Osteoblast (primary cell): ENCODE data around the gene GFRA1. TPM values are rescaled to one million over a fixed set of nuclear protein-coding genes. Genes with fewer than 3 reads are reported as not detected.

ENCODE experiments used
- DNase-seq: peaks from one replicate; pipeline ENCODE4 v3.0.0; 2011; ENCODE audit warnings: low spot score, mixed read lengths; ENCODE audit not compliant: insufficient read length; ENCODE audit errors: missing footprints
- H2AFZ ChIP-seq: 2 replicates; pipeline ENCODE4 v1.6.0; 2011; ENCODE audit warnings: mild to moderate bottlenecking, low read length
- H3K27ac ChIP-seq: 2 replicates; pipeline ENCODE4 v1.5.1; 2011; ENCODE audit warnings: mild to moderate bottlenecking, low read depth, low read length, moderate library complexity
- H3K27me3 ChIP-seq: 2 replicates; pipeline ENCODE4 v1.6.0; 2012; ENCODE audit warnings: mild to moderate bottlenecking, control low read depth, inconsistent platforms, low read length, moderate library complexity; ENCODE audit not compliant: insufficient read depth
- H3K36me3 ChIP-seq: 2 replicates; pipeline ENCODE4 v1.5.1; 2011; ENCODE audit warnings: mild to moderate bottlenecking, low read length, control low read depth, moderate library complexity; ENCODE audit not compliant: insufficient read depth
- H3K4me1 ChIP-seq: 2 replicates; pipeline ENCODE4 v1.5.1; 2011; ENCODE audit warnings: mild to moderate bottlenecking, low read length, control low read depth, moderate library complexity; ENCODE audit not compliant: insufficient read depth
- H3K4me2 ChIP-seq: 2 replicates; pipeline ENCODE4 v1.6.0; 2011; ENCODE audit warnings: mild to moderate bottlenecking, low read length; ENCODE audit not compliant: insufficient read depth
- H3K4me3 ChIP-seq: fragments of 200-600 bp; sonication (generic); 3 replicates; pipeline ENCODE4 v1.5.1; 2012; ENCODE audit warnings: mild to moderate bottlenecking, low read length, inconsistent platforms; ENCODE audit not compliant: insufficient read depth
- H3K79me2 ChIP-seq: 2 replicates; pipeline ENCODE4 v1.6.0; 2012; ENCODE audit warnings: mild to moderate bottlenecking, low read length, control low read depth, inconsistent platforms; ENCODE audit not compliant: insufficient read depth
- H3K9me3 ChIP-seq: 2 replicates; pipeline ENCODE4 v1.5.1; 2011; ENCODE audit warnings: low read depth, low read length, control low read depth
- H4K20me1 ChIP-seq: 2 replicates; pipeline ENCODE4 v1.6.0; 2012; ENCODE audit warnings: mild to moderate bottlenecking, low read length, control low read depth; ENCODE audit not compliant: insufficient read depth
- CTCF ChIP-seq: IDR thresholded peaks from 2 replicates; pipeline ENCODE4 v1.5.1; 2011; ENCODE audit warnings: mild to moderate bottlenecking, low read depth, low read length, moderate library complexity; ENCODE audit errors: extremely low read depth
- total RNA-seq: library from RNA; depleted of rRNA; stranded (reverse); fragments of >200 nt; gene quantifications from 2 replicates; pipeline ENCODE4 v1.2.3, GENCODE V29; 2012

GFRA1 gene
- total RNA-seq, 1 donor: 76.0 TPM

- Histone ChIP-seq H3K36me3 (no peaks in the 10 kb centered on the region), H4K20me1 (no peaks in the 10 kb centered on the region), H3K4me2 (no peak overlapping the region), H3K27ac (no peak overlapping the region), H3K4me3 (no peak overlapping the region), H2AFZ (no peak overlapping the region), H3K9me3 (no peaks in the 10 kb centered on the region), H3K79me2 (no peaks in the 10 kb centered on the region), H3K4me1 (no peaks in the 10 kb centered on the region), H3K27me3 (no peaks in the 10 kb centered on the region)
- TF ChIP-seq CTCF: no peak
- no peak for DNase-seq
Observed at GRCh38 chr10:116300542-116300941, 27.5 kb upstream of the GFRA1 start.

- no peaks in the 10 kb centered on the region for H3K79me2 ChIP-seq
- no peaks in the 10 kb centered on the region for H3K4me1 ChIP-seq
- no peak for DNase-seq
- TF ChIP-seq CTCF: no peak
- H4K20me1 ChIP-seq: no peaks in the 10 kb centered on the region
- H3K36me3 ChIP-seq: no peaks in the 10 kb centered on the region
- H3K27ac ChIP-seq: no peak overlapping the region
- H3K9me3 ChIP-seq: no peaks in the 10 kb centered on the region
- H3K4me3 ChIP-seq: no peak overlapping the region
- H3K4me2 ChIP-seq: no peak overlapping the region
- no peaks in the 10 kb centered on the region for H3K27me3 ChIP-seq
- H2AFZ ChIP-seq: no peak overlapping the region
Observed at GRCh38 chr10:116298586-116298985, 25.6 kb upstream of the GFRA1 start.

GRCh38 chr10:116296291-116296721 lies 23.3 kb upstream of the GFRA1 start:
- Histone ChIP-seq H4K20me1 (no peaks in the 10 kb centered on the region), H3K4me2 (no peak overlapping the region), H3K27me3 (no peaks in the 10 kb centered on the region), H3K4me3 (no peak overlapping the region), H2AFZ (no peak overlapping the region), H3K9me3 (no peaks in the 10 kb centered on the region), H3K27ac (no peak overlapping the region), H3K4me1 (no peaks in the 10 kb centered on the region), H3K36me3 (no peaks in the 10 kb centered on the region), H3K79me2 (no peaks in the 10 kb centered on the region)
- no peak for TF ChIP-seq CTCF
- no peak for DNase-seq

- H3K4me2 ChIP-seq: no peak overlapping the region
- H3K4me3 ChIP-seq: no peak overlapping the region
- H3K27ac ChIP-seq: no peak overlapping the region
- H3K36me3 ChIP-seq: no peaks in the 10 kb centered on the region
- no peak overlapping the region for H2AFZ ChIP-seq
- H3K4me1 ChIP-seq: no peaks in the 10 kb centered on the region
- H4K20me1 ChIP-seq: no peaks in the 10 kb centered on the region
- H3K9me3 ChIP-seq: no peaks in the 10 kb centered on the region
- no peak for DNase-seq
- no peaks in the 10 kb centered on the region for H3K79me2 ChIP-seq
- H3K27me3 ChIP-seq: no peaks in the 10 kb centered on the region
- TF ChIP-seq CTCF: no peak
Observed at GRCh38 chr10:116292493-116292892, 19.5 kb upstream of the GFRA1 start.
